ENCODE results near the gene SEL1L2. TPM values are rescaled to one million over a fixed set of nuclear protein-coding genes. Genes with fewer than 3 reads are reported as not detected.
A peak's percentile ranks its signal among the peaks of the same experiment; 100 is the strongest.

The SEL1L2 gene
- total RNA-seq, 1 experiment from 2014 or later: not detected

- H3K9me3 Mint-ChIP-seq: no peaks in the 10 kb centered on the region
- CTCF ChIA-PET: interaction anchor here (0.6 to 2.3 kb wide), 15 partner anchors 9 to 242 kb away, joined by 3 to 12 read pairs (median 4); partner anchors contain the start of gene MACROD2
- TF ChIP-seq ZNF121 (CRISPR knock-in tag; IDR thresholded peaks at IDR 0.05): no peak
- no peak for TF ChIP-seq IRF2 (CRISPR knock-in tag; IDR thresholded peaks at IDR 0.05; ENCODE audit: borderline replicate concordance, low read depth)
- peak; percentile 54; the same call in 1 of the 2 replicates for TF ChIP-seq CTCF (IDR thresholded peaks at IDR 0.05)
- H3K27me3 Mint-ChIP-seq (ENCODE audit: low read depth): no peaks in the 10 kb centered on the region
- POLR2A ChIA-PET: interaction anchor here (0.6 to 0.7 kb wide), 2 partner anchors 15 to 1288 kb away, joined by 3 read pairs; no protein-coding TSS in a partner anchor
- ATAC-seq (peak; percentile 62), DNase-seq (ENCODE audit: low spot score) (peak; percentile 20)
- H3K4me3 Mint-ChIP-seq: no peak overlapping the region
- H3K4me1 Mint-ChIP-seq: peaks cover 5% of the 10 kb centered on the region
- no peak overlapping the region for H3K27ac Mint-ChIP-seq
- peaks cover 17% of the 10 kb centered on the region for H3K36me3 Mint-ChIP-seq
Observed at GRCh38 chr20:13819885-13820645, 170.3 kb downstream of the SEL1L2 start.

- ATAC-seq: no peak
- TF ChIP-seq ZNF423 (CRISPR knock-in tag; IDR thresholded peaks at IDR 0.05) (no peak), ZNF532 (CRISPR knock-in tag; IDR thresholded peaks at IDR 0.05; ENCODE audit: borderline replicate concordance) (no peak), TEAD4 (CRISPR knock-in tag; IDR thresholded peaks at IDR 0.05) (no peak), ZBTB43 (CRISPR knock-in tag; IDR thresholded peaks at IDR 0.05) (no peak), ZNF219 (CRISPR knock-in tag; IDR thresholded peaks at IDR 0.05; ENCODE audit: borderline replicate concordance) (no peak), CDX4 (CRISPR knock-in tag; IDR thresholded peaks at IDR 0.05; ENCODE audit: borderline replicate concordance) (no peak), PRRX2 (CRISPR knock-in tag; IDR thresholded peaks at IDR 0.05) (no peak), ZNF263 (CRISPR knock-in tag; IDR thresholded peaks at IDR 0.05; ENCODE audit: low read depth) (no peak), E2F1 (CRISPR knock-in tag; IDR thresholded peaks at IDR 0.05) (no peak), GTF2I (CRISPR knock-in tag; conservative IDR thresholded peaks at IDR 0.05) (no peak), ZBTB21 (CRISPR knock-in tag; IDR thresholded peaks at IDR 0.05; ENCODE audit: borderline replicate concordance) (no peak)
- ChIA-PET POLR2A (no interaction called here), CTCF (no interaction called here)
- no peak for DNase-seq (ENCODE audit: low spot score)
- Mint-ChIP-seq H3K4me3 (no peak overlapping the region), H3K27ac (no peak overlapping the region), H3K36me3 (peaks cover 35% of the 10 kb centered on the region), H3K27me3 (ENCODE audit: low read depth) (no peaks in the 10 kb centered on the region), H3K4me1 (no peaks in the 10 kb centered on the region), H3K9me3 (no peaks in the 10 kb centered on the region)
Observed at GRCh38 chr20:13817342-13817741, 173.1 kb downstream of the SEL1L2 start.

Data from WTC11 (cell line).